Keratinocyte (primary cell): ENCODE results near the gene CCDC33. TPM values are rescaled to one million over a fixed set of nuclear protein-coding genes. Genes with fewer than 3 reads are reported as not detected.

Source experiments
- DNase-seq: peaks from one replicate; pipeline ENCODE4 v3.0.0-alpha.2; 2011; ENCODE audit warnings: low read depth, missing footprints, low spot score
- FAIRE-seq: peaks from 2 replicates; lab custom pipeline; 2011; peaks lifted over from hg19 to GRCh38; lab: Jason Lieb, UNC
- H2AFZ ChIP-seq: 2 replicates; pipeline ENCODE4 v1.6.0; 2012; ENCODE audit warnings: low read length, control low read depth, inconsistent platforms; ENCODE audit not compliant: control insufficient read depth
- H3K27ac ChIP-seq: 2 replicates; pipeline ENCODE4 v1.5.1; 2011; ENCODE audit warnings: low read length; ENCODE audit not compliant: control insufficient read depth, insufficient read depth
- H3K27me3 ChIP-seq: 3 replicates; pipeline ENCODE4 v1.6.0; 2011; ENCODE audit warnings: low read length; ENCODE audit not compliant: control insufficient read depth, insufficient read depth; ENCODE audit errors: extremely low read depth
- H3K36me3 ChIP-seq, 2 experiments: 2 replicates in 1 of 2; 3 replicates in 1 of 2; pipeline ENCODE4 v1.5.1; 2011; ENCODE audit warnings: low read length in 2 of 2, mild to moderate bottlenecking in 1 of 2; ENCODE audit not compliant: control insufficient read depth in 2 of 2, insufficient read depth in 2 of 2; ENCODE audit errors: extremely low read depth in 1 of 2
- H3K4me1 ChIP-seq: 3 replicates; pipeline ENCODE4 v1.5.1; 2011; ENCODE audit warnings: low read length; ENCODE audit not compliant: control insufficient read depth, insufficient read depth; ENCODE audit errors: extremely low read depth
- H3K4me2 ChIP-seq: 3 replicates; pipeline ENCODE4 v1.6.0; 2011; ENCODE audit warnings: low read depth, low read length; ENCODE audit not compliant: control insufficient read depth, insufficient read depth; ENCODE audit errors: extremely low read depth
- H3K4me3 ChIP-seq, 3 experiments: fragments of 200-600 bp in 1 of 3; sonication (generic) in 1 of 3; 2 replicates in 2 of 3; 3 replicates in 1 of 3; pipeline ENCODE4 v1.5.1; 2011 to 2016; ENCODE audit warnings: low read length in 3 of 3, mild to moderate bottlenecking in 3 of 3, control low read depth in 2 of 3, inconsistent platforms in 1 of 3, low read depth in 1 of 3, mixed read lengths in 1 of 3, mixed run types in 1 of 3, moderate library complexity in 1 of 3; ENCODE audit not compliant: control insufficient read depth in 2 of 3, insufficient read depth in 2 of 3; ENCODE audit errors: extremely low read depth in 1 of 3
- H3K79me2 ChIP-seq: 2 replicates; pipeline ENCODE4 v1.6.0; 2012; ENCODE audit warnings: low read length; ENCODE audit not compliant: control insufficient read depth, insufficient read depth
- H3K9ac ChIP-seq: 3 replicates; pipeline ENCODE4 v1.6.0; 2011; ENCODE audit warnings: low read length; ENCODE audit not compliant: control insufficient read depth, insufficient read depth; ENCODE audit errors: extremely low read depth
- H3K9me1 ChIP-seq: 3 replicates; pipeline ENCODE4 v1.6.0; 2011; ENCODE audit warnings: low read length; ENCODE audit not compliant: control insufficient read depth, insufficient read depth; ENCODE audit errors: extremely low read depth
- H3K9me3 ChIP-seq: 2 replicates; pipeline ENCODE4 v1.5.1; 2012; ENCODE audit warnings: low read depth, low read length; ENCODE audit not compliant: control insufficient read depth
- H4K20me1 ChIP-seq: 3 replicates; pipeline ENCODE4 v1.6.0; 2011; ENCODE audit warnings: low read length; ENCODE audit not compliant: control insufficient read depth, insufficient read depth; ENCODE audit errors: extremely low read depth
- CTCF ChIP-seq, 3 experiments: IDR thresholded peaks in 1 of 3; conservative IDR thresholded peaks in 1 of 3; optimal IDR thresholded peaks in 1 of 3; 2 replicates in 2 of 3; 3 replicates in 1 of 3; pipeline versions ENCODE3 to v1.5.1; 2011; ENCODE audit warnings: low read length in 3 of 3, mild to moderate bottlenecking in 3 of 3, moderate library complexity in 2 of 3, control low read depth in 1 of 3, inconsistent platforms in 1 of 3; ENCODE audit not compliant: insufficient read depth in 2 of 3; ENCODE audit errors: extremely low read depth in 1 of 3
- EZH2 ChIP-seq: IDR thresholded peaks from one replicate; pipeline ENCODE4 v1.6.1; 2012; ENCODE audit warnings: inconsistent platforms, mild to moderate bottlenecking, low read length, moderate library complexity
- dilution Hi-C: fragments of 300-500 bp; cut with MboI; formaldehyde crosslinking; loops from one replicate; pipeline ENCODE4 v1.7.0; 2020; ENCODE audit warnings: low sequenced_read_pairs; ENCODE audit not compliant: extremely low pct_ligation_motif_present
- polyA plus RNA-seq, 5 experiments: library from polyadenylated mRNA; depleted of rRNA in 3 of 5; stranded (reverse) in 3 of 5; stranded (forward) in 1 of 5; unstranded in 1 of 5; fragments of >200 nt; gene quantifications; 1 replicate in 1 of 5; 2 replicates in 3 of 5; 3 replicates in 1 of 5; pipeline versions ENCODE4 v1.2.1 to v1.2.3, GENCODE V29; 2011 to 2012; ENCODE audit warnings: missing spikeins in 2 of 5, low read depth in 1 of 5, low replicate concordance in 1 of 5

The CCDC33 gene
- polyA plus RNA-seq, 1 donor (not counting 4 experiments of a cell fraction or from before 2014, with no cell fraction given), result not detected

GRCh38 chr15:74305687-74306086 lies 69.6 kb downstream of the CCDC33 start:
- Histone ChIP-seq H3K9me1 (no peaks in the 10 kb centered on the region), H3K27ac (no peak overlapping the region), H3K9me3 (no peaks in the 10 kb centered on the region), H3K36me3 (no peaks in the 10 kb centered on the region), H3K4me1 (no peaks in the 10 kb centered on the region), H2AFZ (no peak overlapping the region), H3K79me2 (no peaks in the 10 kb centered on the region), H3K4me3 (no peak overlapping the region), H4K20me1 (peaks cover 6% of the 10 kb centered on the region), H3K27me3 (peaks cover 76% of the 10 kb centered on the region), H3K4me2 (no peak overlapping the region), H3K9ac (no peak overlapping the region)
- DNase-seq (no peak), FAIRE-seq (no peak)
- TF ChIP-seq EZH2 (no peak), CTCF (optimal IDR thresholded peaks at IDR 0.05 in 1 of 3, IDR thresholded peaks at IDR 0.05 in 1 of 3, conservative IDR thresholded peaks at IDR 0.05 in 1 of 3; ENCODE audit: extremely low read depth in 1 of 3, insufficient read depth in 2 of 3, low read length in 3 of 3) (no peak)
- dilution Hi-C loops, result no loop called here

- no peak overlapping the region for H3K4me3 ChIP-seq
- H3K9ac ChIP-seq, result no peak overlapping the region
- peaks cover 65% of the 10 kb centered on the region for H3K27me3 ChIP-seq
- peaks cover 6% of the 10 kb centered on the region for H4K20me1 ChIP-seq
- H3K4me1 ChIP-seq, result no peaks in the 10 kb centered on the region
- dilution Hi-C loops, result no loop called here
- H3K9me3 ChIP-seq, result no peaks in the 10 kb centered on the region
- DNase-seq, result no peak
- no peak overlapping the region for H3K27ac ChIP-seq
- no peak for FAIRE-seq
- no peaks in the 10 kb centered on the region for H3K9me1 ChIP-seq
- H3K36me3 ChIP-seq, result no peaks in the 10 kb centered on the region
- no peak overlapping the region for H3K4me2 ChIP-seq
- H2AFZ ChIP-seq, result no peak overlapping the region
- TF ChIP-seq EZH2 (no peak), CTCF (optimal IDR thresholded peaks at IDR 0.05 in 1 of 3, IDR thresholded peaks at IDR 0.05 in 1 of 3, conservative IDR thresholded peaks at IDR 0.05 in 1 of 3; ENCODE audit: extremely low read depth in 1 of 3, insufficient read depth in 2 of 3, low read length in 3 of 3) (no peak)
- no peaks in the 10 kb centered on the region for H3K79me2 ChIP-seq
Observed at GRCh38 chr15:74306781-74307217, 70.7 kb downstream of the CCDC33 start.
